Measurements from ENCODE around the gene ALS2CL. TPM values are rescaled to one million over a fixed set of nuclear protein-coding genes. Genes with fewer than 3 reads are reported as not detected.

ALS2CL gene
- total and polyA plus RNA-seq, 2 experiments from 2014 or later = 3.4 to 11.8 TPM

DNA sequence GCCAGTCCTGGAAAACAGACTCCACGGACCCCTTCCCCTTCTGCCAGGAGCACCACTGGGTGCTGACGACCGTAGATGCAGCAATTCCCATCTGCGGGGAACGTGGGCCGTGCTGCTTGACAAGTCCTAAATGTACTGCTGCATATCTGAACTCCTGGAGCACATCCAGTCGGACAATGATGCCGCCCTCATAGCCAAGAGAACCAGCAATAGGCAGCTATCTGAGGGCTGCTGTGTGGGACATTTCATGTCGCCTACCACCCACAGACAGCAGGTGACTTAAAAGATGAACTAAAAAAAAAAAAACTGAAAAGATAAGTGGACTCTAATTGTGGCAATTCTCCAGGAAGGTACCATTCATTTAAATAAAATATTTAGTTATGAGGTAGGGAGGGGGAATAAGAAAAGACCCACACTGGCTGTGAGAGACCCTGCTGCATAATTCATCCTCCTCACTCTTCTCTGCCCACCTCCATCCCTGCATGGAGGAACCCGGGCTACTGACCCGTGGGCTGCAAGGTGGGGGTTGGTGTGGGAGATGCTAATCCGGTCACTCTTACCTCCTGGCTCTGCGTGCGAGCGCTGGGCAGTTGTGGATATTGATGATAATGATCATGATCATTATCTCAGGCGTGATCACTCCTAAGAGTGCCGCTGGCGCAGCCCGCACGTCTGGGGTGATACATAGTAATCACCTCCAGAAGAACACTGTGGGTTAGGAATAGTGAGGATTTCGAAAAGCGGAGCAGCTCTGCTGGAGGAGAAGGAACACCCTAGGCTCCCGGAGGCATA, 28.3 kb downstream of the ALS2CL start:
- DNase-seq (ENCODE audit: low spot score) (no peak), ATAC-seq (no peak)
- Histone ChIP-seq H4K20me1 (replicated peaks; ENCODE audit: insufficient read depth) (no peaks in the 10 kb centered on the region), H3K27me3 (ENCODE audit: insufficient read depth) (no peaks in the 10 kb centered on the region), H3F3A (replicated peaks; ENCODE audit: low read depth) (0 out of 2 replicates have a peak, but pooled peaks cover 4% of the 10 kb centered on the region), H3K4me3 (no peak overlapping the region), H3K36me3 (ENCODE audit: insufficient read depth) (no peaks in the 10 kb centered on the region), H3K9me2 (ENCODE audit: insufficient read depth) (no peaks in the 10 kb centered on the region), H3K4me2 (no peak overlapping the region), H3K79me2 (replicated peaks; ENCODE audit: insufficient read depth) (no peaks in the 10 kb centered on the region), H2AFZ (no peak overlapping the region), H3K4me1 (ENCODE audit: insufficient read depth) (peaks cover 26% of the 10 kb centered on the region), H3K27ac (ENCODE audit: low read depth) (no peak overlapping the region)
- TF ChIP-seq CTCF (conservative IDR thresholded peaks at IDR 0.05; ENCODE audit: low read depth in 2 of 2) = no peak
- no peak for TF ChIP-seq POLR2AphosphoS5 (IDR thresholded peaks at IDR 0.05; ENCODE audit: low read depth)
- TF ChIP-seq CREB1 (CRISPR knock-in tag; IDR thresholded peaks at IDR 0.05; ENCODE audit: low read depth) = no peak
- Mint-ChIP-seq H3K4me1 (peaks cover 36% of the 10 kb centered on the region), H3K36me3 (ENCODE audit: low read depth) (no peaks in the 10 kb centered on the region), H3K9me3 (no peaks in the 10 kb centered on the region), H3K27ac (no peak overlapping the region), H3K27me3 (ENCODE audit: insufficient read depth, low read depth, poor library complexity) (peaks cover 35% of the 10 kb centered on the region), H3K4me3 (no peak overlapping the region)

DNA sequence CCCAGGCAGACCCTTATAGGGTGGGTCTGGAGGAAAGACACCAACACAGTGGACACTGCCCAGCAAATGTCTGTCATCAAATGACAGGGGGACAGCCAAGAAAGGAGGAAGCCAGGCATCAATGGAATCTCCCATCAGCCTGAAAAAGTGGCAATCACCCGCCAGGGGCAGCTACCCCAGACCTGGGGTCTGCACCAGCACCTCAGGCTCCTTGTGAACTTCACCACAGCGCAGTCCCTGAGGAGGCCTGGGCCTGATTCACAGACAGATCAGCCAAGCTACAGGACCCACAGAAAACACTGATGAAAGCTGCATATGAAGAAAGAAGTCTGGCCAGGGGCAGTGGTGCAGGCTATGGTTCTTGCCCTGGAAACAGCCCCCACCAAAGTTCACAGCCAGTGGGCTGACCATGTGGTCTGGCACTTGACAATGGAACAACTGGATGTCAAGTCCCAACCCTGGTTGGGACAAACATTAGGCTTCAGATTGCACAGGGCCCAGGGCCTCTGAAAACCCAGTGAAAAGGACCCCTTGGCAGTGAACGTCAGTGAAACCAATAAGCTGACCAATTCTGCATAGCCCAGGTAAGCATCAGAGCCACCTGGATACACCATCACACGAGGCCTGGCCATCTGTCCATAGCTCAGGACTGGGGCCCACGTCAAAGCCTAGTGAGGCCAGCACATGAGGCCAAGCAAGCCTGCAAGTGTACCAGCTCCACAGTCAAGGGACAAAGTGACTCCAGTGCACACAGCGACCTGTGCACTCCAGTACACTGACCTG, 29.1 kb downstream of the ALS2CL start:
- Mint-ChIP-seq H3K27me3 (ENCODE audit: insufficient read depth, low read depth, poor library complexity) (peaks cover 38% of the 10 kb centered on the region), H3K4me1 (peaks cover 43% of the 10 kb centered on the region), H3K9me3 (no peaks in the 10 kb centered on the region), H3K4me3 (no peak overlapping the region), H3K36me3 (ENCODE audit: low read depth) (no peaks in the 10 kb centered on the region), H3K27ac (no peak overlapping the region)
- no peak for TF ChIP-seq ETS1 (IDR thresholded peaks at IDR 0.05)
- no peak for TF ChIP-seq EZH2 (IDR thresholded peaks at IDR 0.05; ENCODE audit: low read depth, unreplicated experiment)
- no peak for TF ChIP-seq JUNB (IDR thresholded peaks at IDR 0.05; ENCODE audit: unreplicated experiment)
- no peak for TF ChIP-seq ZNF114 (CRISPR knock-in tag; IDR thresholded peaks at IDR 0.05)
- TF ChIP-seq CTCF (conservative IDR thresholded peaks at IDR 0.05; ENCODE audit: low read depth in 2 of 2) = no peak
- no peak for TF ChIP-seq CREB1 (CRISPR knock-in tag; IDR thresholded peaks at IDR 0.05; ENCODE audit: low read depth)
- no peak for TF ChIP-seq ZNF331 (CRISPR knock-in tag; IDR thresholded peaks at IDR 0.05; ENCODE audit: low read depth)
- TF ChIP-seq EZH2phosphoT487 (IDR thresholded peaks at IDR 0.05; ENCODE audit: unreplicated experiment) = no peak
- Histone ChIP-seq H3K4me1 (ENCODE audit: insufficient read depth) (peaks cover 26% of the 10 kb centered on the region), H3F3A (replicated peaks; ENCODE audit: low read depth) (0 out of 2 replicates have a peak, but pooled peaks cover 6% of the 10 kb centered on the region), H3K79me2 (replicated peaks; ENCODE audit: insufficient read depth) (no peaks in the 10 kb centered on the region), H2AFZ (no peak overlapping the region), H3K27ac (ENCODE audit: low read depth) (no peak overlapping the region), H4K20me1 (replicated peaks; ENCODE audit: insufficient read depth) (no peaks in the 10 kb centered on the region), H3K36me3 (ENCODE audit: insufficient read depth) (no peaks in the 10 kb centered on the region), H3K27me3 (ENCODE audit: insufficient read depth) (no peaks in the 10 kb centered on the region), H3K4me2 (no peak overlapping the region), H3K4me3 (no peak overlapping the region), H3K9me2 (ENCODE audit: insufficient read depth) (no peaks in the 10 kb centered on the region)
- DNase-seq (ENCODE audit: low spot score) (no peak), ATAC-seq (no peak)

Data from GM23338 (cell line).